ENCODE results near the gene KCTD1. TPM values are rescaled to one million over a fixed set of nuclear protein-coding genes. Genes with fewer than 3 reads are reported as not detected.

Gene KCTD1
- total RNA-seq, 2 experiments from 2014 or later: 4.1 to 5.6 TPM

DNA sequence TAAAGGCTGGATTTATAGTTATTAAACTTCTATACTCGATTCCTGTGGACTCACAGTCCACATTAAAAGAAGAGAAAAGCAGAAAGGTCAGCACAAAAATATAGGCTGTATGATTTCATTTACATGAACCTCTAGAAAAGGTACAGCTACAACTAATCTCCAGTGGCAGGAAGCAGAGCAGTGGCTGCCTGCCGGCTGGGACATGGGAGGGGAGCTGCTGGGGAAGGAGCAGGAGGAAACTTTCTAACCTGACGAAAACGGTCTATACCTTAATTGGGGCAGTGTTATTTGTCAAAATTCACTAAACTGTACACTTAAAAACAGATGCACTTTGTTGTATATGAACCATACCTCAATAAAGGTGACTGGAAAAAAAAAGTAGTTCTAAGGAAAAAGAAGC lies 26.7 kb downstream of the KCTD1 start:
- H3K36me3 Mint-ChIP-seq: no peaks in the 10 kb centered on the region
- no peaks in the 10 kb centered on the region for H3K4me1 Mint-ChIP-seq
- H3K4me3 Mint-ChIP-seq: no peak overlapping the region
- H3K27me3 Mint-ChIP-seq: no peaks in the 10 kb centered on the region
- CTCF ChIA-PET: no interaction called here
- no peaks in the 10 kb centered on the region for H3K9me3 Mint-ChIP-seq (ENCODE audit: low read depth)
- DNase-seq: no peak
- no peak overlapping the region for H3K27ac Mint-ChIP-seq
- no peak for ATAC-seq

DNA sequence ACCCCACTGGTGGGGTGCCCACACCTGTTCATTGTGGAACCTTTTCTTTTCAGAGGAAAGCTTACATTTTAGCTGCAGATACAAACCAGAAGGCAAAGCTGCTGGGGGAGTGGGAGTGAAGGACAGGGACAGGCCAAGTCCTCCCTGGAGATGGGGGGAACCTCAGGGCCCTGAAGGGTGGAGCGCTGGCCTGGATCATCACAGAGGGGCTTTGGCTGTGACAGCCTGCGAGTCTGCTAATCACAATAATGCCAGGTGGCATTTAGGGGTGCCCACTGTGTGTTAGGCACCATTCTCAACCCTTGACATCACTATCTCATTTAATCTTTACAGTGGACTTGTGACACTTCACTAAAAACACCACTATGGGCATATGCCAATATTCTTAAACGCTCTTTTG lies 27.4 kb downstream of the KCTD1 start:
- ATAC-seq: no peak
- no peak for DNase-seq
- no peak overlapping the region for H3K4me3 Mint-ChIP-seq
- no peaks in the 10 kb centered on the region for H3K9me3 Mint-ChIP-seq (ENCODE audit: low read depth)
- no peaks in the 10 kb centered on the region for H3K27me3 Mint-ChIP-seq
- CTCF ChIA-PET: no interaction called here
- H3K27ac Mint-ChIP-seq: no peak overlapping the region
- H3K4me1 Mint-ChIP-seq: no peaks in the 10 kb centered on the region
- no peaks in the 10 kb centered on the region for H3K36me3 Mint-ChIP-seq

GRCh38 chr18:26519114-26519513 lies 29.2 kb downstream of the KCTD1 start:
- no peak for ATAC-seq

DNA sequence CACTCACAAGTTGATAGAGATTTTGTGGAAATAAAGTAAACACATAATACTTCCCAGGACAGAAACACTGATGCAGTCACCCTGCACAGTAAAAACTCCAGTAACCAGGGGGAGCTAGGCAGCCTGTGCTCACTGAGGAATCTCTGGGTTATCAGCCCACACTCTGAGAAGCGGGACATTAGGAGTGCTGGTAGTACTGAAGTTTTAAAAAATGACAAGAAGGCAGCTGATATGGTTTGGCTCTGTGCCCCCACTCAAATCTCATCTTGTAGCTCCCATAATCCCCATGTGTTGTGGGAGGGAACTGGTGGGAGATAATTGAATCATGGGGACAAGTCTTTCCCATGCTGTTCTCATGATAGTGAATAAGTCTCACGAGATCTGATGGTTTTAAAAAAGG lies 31.4 kb downstream of the KCTD1 start:
- H3K4me1 Mint-ChIP-seq: no peaks in the 10 kb centered on the region
- ATAC-seq: no peak
- H3K9me3 Mint-ChIP-seq (ENCODE audit: low read depth): no peaks in the 10 kb centered on the region

More at GRCh38 chr18:26519114-26519513, 29.2 kb downstream of the KCTD1 start:
- no peak overlapping the region for H3K4me3 Mint-ChIP-seq
- CTCF ChIA-PET: no interaction called here
- H3K9me3 Mint-ChIP-seq (ENCODE audit: low read depth): no peaks in the 10 kb centered on the region
- no peak overlapping the region for H3K27ac Mint-ChIP-seq
- no peaks in the 10 kb centered on the region for H3K36me3 Mint-ChIP-seq
- no peaks in the 10 kb centered on the region for H3K27me3 Mint-ChIP-seq
- no peak for DNase-seq
- H3K4me1 Mint-ChIP-seq: no peaks in the 10 kb centered on the region

GRCh38 chr18:26515643-26516487 lies 32.5 kb downstream of the KCTD1 start:
- no peaks in the 10 kb centered on the region for H3K27me3 Mint-ChIP-seq
- H3K9me3 Mint-ChIP-seq (ENCODE audit: low read depth): no peaks in the 10 kb centered on the region
- ATAC-seq (no peak), DNase-seq (no peak)
- no peaks in the 10 kb centered on the region for H3K36me3 Mint-ChIP-seq
- CTCF ChIA-PET: no interaction called here
- H3K27ac Mint-ChIP-seq: no peak overlapping the region
- H3K4me3 Mint-ChIP-seq: no peak overlapping the region
- H3K4me1 Mint-ChIP-seq: no peaks in the 10 kb centered on the region

More for the DNA sequence above, 31.4 kb downstream of the KCTD1 start:
- DNase-seq: no peak
- CTCF ChIA-PET: no interaction called here
- Mint-ChIP-seq H3K4me3 (no peak overlapping the region), H3K36me3 (no peaks in the 10 kb centered on the region), H3K27ac (no peak overlapping the region), H3K27me3 (no peaks in the 10 kb centered on the region)

- Mint-ChIP-seq H3K36me3 (no peaks in the 10 kb centered on the region), H3K4me3 (no peak overlapping the region), H3K4me1 (no peaks in the 10 kb centered on the region), H3K27ac (no peak overlapping the region), H3K27me3 (no peaks in the 10 kb centered on the region), H3K9me3 (ENCODE audit: low read depth) (no peaks in the 10 kb centered on the region)
- ATAC-seq (no peak), DNase-seq (no peak)
- CTCF ChIA-PET: no interaction called here
These were observed 36.8 kb downstream of the KCTD1 start for GRCh38 chr18:26511339-26512071.

DNA sequence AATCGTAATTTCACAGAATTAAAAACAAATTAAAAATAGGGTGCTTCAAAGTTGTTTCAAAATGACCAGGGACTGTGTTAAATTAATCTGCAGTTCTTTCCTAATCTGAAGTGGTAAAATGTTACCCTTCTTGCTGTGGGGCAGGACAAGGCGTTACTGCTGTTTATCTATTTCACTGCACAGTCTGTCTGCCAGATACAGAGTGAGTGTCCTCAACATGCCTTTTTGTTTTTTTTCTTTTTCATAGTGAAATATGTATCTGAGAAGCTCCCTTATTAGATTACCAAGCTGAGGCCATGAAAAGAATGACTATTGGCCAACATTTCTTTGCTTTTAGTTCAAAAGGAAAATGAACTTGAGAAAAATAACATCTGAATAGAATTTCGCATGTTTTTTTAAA lies 38.0 kb downstream of the KCTD1 start:
- CTCF ChIA-PET: no interaction called here
- Mint-ChIP-seq H3K9me3 (ENCODE audit: low read depth) (no peaks in the 10 kb centered on the region), H3K27ac (no peak overlapping the region), H3K36me3 (no peaks in the 10 kb centered on the region), H3K4me3 (no peak overlapping the region), H3K27me3 (no peaks in the 10 kb centered on the region), H3K4me1 (no peaks in the 10 kb centered on the region)
- DNase-seq (no peak), ATAC-seq (no peak)

DNA sequence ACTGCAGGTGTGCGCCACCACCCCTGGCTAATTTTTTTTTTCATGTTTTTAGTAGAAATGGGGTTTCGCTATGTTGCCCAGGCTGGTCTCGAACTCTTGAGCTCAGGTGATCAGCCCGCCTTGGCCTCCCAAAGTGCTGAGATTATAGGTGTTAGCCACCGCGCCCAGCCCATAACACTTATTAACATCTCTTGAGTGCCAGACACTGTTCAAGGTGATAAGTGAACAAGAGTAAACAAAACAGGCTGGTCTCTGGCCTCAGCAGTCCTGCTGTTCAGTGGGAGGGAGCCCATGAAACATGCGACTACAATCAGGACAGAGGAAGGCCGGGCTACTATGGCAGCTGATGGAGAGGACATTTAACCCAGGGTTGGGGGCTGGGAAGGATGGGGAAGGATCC lies 42.3 kb downstream of the KCTD1 start:
- Mint-ChIP-seq H3K27me3 (no peaks in the 10 kb centered on the region), H3K9me3 (ENCODE audit: low read depth) (no peaks in the 10 kb centered on the region), H3K36me3 (no peaks in the 10 kb centered on the region), H3K4me3 (no peak overlapping the region), H3K4me1 (no peaks in the 10 kb centered on the region), H3K27ac (no peak overlapping the region)
- ATAC-seq (no peak), DNase-seq (no peak)
- CTCF ChIA-PET: no interaction called here

DNA sequence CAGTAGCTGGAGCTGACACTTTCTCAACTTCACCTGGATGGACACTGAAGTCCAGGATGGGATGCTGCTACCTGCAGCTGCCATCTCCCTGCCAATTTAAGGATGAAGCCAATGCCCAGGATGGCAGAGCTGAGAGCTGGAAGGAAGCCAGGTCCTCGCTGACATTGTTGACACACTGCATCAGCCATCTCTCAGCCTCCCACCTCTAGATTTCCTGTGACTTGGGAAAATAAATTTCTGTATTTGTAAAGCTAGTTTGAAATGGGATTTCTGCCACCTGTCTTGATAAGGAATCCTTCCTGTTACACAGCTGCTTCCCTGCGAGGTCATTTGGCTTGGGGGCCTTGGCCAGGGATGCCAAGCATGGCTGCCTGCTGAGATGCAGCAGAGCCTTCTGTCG lies 43.5 kb downstream of the KCTD1 start:
- H3K4me1 Mint-ChIP-seq: no peaks in the 10 kb centered on the region
- no peaks in the 10 kb centered on the region for H3K36me3 Mint-ChIP-seq
- H3K27ac Mint-ChIP-seq: no peak overlapping the region
- no peak for ATAC-seq
- no peaks in the 10 kb centered on the region for H3K9me3 Mint-ChIP-seq (ENCODE audit: low read depth)
- CTCF ChIA-PET: no interaction called here
- no peak for DNase-seq
- H3K27me3 Mint-ChIP-seq: no peaks in the 10 kb centered on the region
- H3K4me3 Mint-ChIP-seq: no peak overlapping the region

GRCh38 chr18:26503382-26503781 lies 45.0 kb downstream of the KCTD1 start:
- no peak for DNase-seq
- CTCF ChIA-PET: no interaction called here
- no peaks in the 10 kb centered on the region for H3K27me3 Mint-ChIP-seq
- no peak for ATAC-seq
- H3K4me3 Mint-ChIP-seq: no peak overlapping the region
- H3K4me1 Mint-ChIP-seq: no peaks in the 10 kb centered on the region
- H3K36me3 Mint-ChIP-seq: no peaks in the 10 kb centered on the region
- H3K9me3 Mint-ChIP-seq (ENCODE audit: low read depth): no peaks in the 10 kb centered on the region
- H3K27ac Mint-ChIP-seq: no peak overlapping the region

DNA sequence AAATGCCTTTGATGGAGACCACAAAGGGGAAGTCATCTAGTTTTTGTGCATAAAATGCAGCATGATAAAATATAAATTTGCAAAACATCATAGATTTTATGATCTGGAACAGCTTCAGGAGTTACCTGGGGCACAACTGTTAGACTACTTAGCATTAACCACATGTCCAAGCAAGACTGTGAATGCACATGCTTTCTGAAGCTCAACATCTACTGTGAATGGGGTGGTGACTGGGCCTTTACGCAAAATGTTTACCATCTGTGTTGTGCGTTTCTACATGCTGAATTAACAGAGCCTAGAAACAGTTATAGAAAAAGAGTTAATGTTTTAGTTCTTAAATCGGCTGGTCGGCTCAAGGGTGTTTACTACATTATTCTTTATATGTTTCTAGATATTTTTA lies 45.5 kb downstream of the KCTD1 start:
- H3K4me3 Mint-ChIP-seq: no peak overlapping the region
- no peak for ATAC-seq

GRCh38 chr18:26497866-26498265 lies 50.5 kb downstream of the KCTD1 start:
- H3K9me3 Mint-ChIP-seq (ENCODE audit: low read depth): no peaks in the 10 kb centered on the region
- no peak for DNase-seq
- no peaks in the 10 kb centered on the region for H3K4me1 Mint-ChIP-seq
- no peaks in the 10 kb centered on the region for H3K36me3 Mint-ChIP-seq
- no peak overlapping the region for H3K4me3 Mint-ChIP-seq
- ATAC-seq: no peak
- H3K27me3 Mint-ChIP-seq: no peaks in the 10 kb centered on the region
- CTCF ChIA-PET: no interaction called here
- H3K27ac Mint-ChIP-seq: no peak overlapping the region

More for the DNA sequence above, 45.5 kb downstream of the KCTD1 start:
- Mint-ChIP-seq H3K4me1 (no peaks in the 10 kb centered on the region), H3K27me3 (no peaks in the 10 kb centered on the region), H3K36me3 (no peaks in the 10 kb centered on the region), H3K27ac (no peak overlapping the region), H3K9me3 (ENCODE audit: low read depth) (no peaks in the 10 kb centered on the region)
- CTCF ChIA-PET: no interaction called here
- DNase-seq: no peak

DNA sequence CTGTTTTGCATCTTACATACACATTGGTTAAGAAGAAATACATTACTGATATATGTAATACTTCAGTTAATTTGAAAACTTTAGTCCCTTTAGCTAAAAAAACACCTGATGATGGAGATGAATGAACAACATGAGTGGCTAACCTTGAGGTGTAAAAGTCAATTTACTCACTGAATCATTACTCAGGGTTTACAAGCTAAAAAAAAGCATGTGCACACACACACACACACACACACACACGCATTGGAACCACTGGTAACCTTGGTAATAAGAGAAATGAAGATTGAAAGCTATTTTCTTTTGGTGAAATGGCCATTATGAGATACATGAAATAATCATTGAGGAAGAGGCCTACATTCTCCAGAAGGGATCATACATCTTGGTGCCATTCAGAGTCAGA lies 51.8 kb downstream of the KCTD1 start:
- Mint-ChIP-seq H3K4me1 (no peaks in the 10 kb centered on the region), H3K4me3 (no peak overlapping the region), H3K27me3 (no peaks in the 10 kb centered on the region), H3K36me3 (no peaks in the 10 kb centered on the region), H3K27ac (no peak overlapping the region), H3K9me3 (ENCODE audit: low read depth) (no peaks in the 10 kb centered on the region)
- CTCF ChIA-PET: interaction anchor here (1.4 kb wide), 1 partner anchor 10 kb away, joined by 3 read pairs; no protein-coding TSS in a partner anchor
- DNase-seq (no peak), ATAC-seq (no peak)

DNA sequence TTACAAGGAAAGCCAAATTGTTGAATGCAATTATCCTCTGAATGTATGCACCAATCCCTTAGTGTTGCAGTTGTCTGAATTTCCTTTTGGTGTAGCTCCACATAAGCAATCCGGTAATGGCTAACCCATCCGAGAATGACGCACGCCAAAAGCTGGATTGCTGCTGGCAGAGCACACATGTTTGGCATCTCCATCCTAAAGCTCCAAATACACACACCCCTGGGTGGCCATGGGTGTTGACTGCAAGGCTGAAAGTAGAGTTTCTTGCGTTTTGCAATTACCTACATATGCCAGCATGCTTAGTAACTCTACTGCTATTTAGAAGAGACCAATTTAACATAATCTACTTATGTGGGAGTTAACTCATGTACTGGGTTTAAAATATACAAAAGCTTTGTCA lies 53.1 kb downstream of the KCTD1 start:
- no peaks in the 10 kb centered on the region for H3K9me3 Mint-ChIP-seq (ENCODE audit: low read depth)
- H3K36me3 Mint-ChIP-seq: no peaks in the 10 kb centered on the region
- H3K27ac Mint-ChIP-seq: no peak overlapping the region
- no peaks in the 10 kb centered on the region for H3K4me1 Mint-ChIP-seq
- ATAC-seq (no peak), DNase-seq (no peak)
- CTCF ChIA-PET: interaction anchor here (1.4 kb wide), 1 partner anchor 9 kb away, joined by 3 read pairs; no protein-coding TSS in a partner anchor
- no peak overlapping the region for H3K4me3 Mint-ChIP-seq
- H3K27me3 Mint-ChIP-seq: no peaks in the 10 kb centered on the region
